Measurements from ENCODE around the gene ADAMTS3. TPM values are rescaled to one million over a fixed set of nuclear protein-coding genes. Genes with fewer than 3 reads are reported as not detected.

The ADAMTS3 gene
- total RNA-seq, 1 donor from 2014 or later, result 2.7 TPM

- peaks cover 4% of the 10 kb centered on the region for H3K4me1 Mint-ChIP-seq
- TF ChIP-seq CTCF (conservative IDR thresholded peaks at IDR 0.05), result peak; percentile 77
- H3K27ac Mint-ChIP-seq (ENCODE audit: unreplicated experiment), result no peak overlapping the region
- no peaks in the 10 kb centered on the region for H3K27me3 Mint-ChIP-seq (ENCODE audit: low read depth)
- peak; percentile 58 for DNase-seq (ENCODE audit: low read depth, low spot score)
- H3K36me3 Mint-ChIP-seq (ENCODE audit: low read depth), result no peaks in the 10 kb centered on the region
- H3K4me3 Mint-ChIP-seq, result no peak overlapping the region
- H3K9me3 Mint-ChIP-seq, result no peaks in the 10 kb centered on the region
Measured at GRCh38 chr4:72302981-72303704, 265.9 kb downstream of the ADAMTS3 start.

- Mint-ChIP-seq H3K27ac (ENCODE audit: unreplicated experiment) (no peak overlapping the region), H3K27me3 (ENCODE audit: low read depth) (no peaks in the 10 kb centered on the region)
- DNase-seq (ENCODE audit: low read depth, low spot score), result no peak
Measured at GRCh38 chr4:72301759-72302158, 267.3 kb downstream of the ADAMTS3 start.

GRCh38 chr4:72300126-72300525 lies 268.9 kb downstream of the ADAMTS3 start:
- Mint-ChIP-seq H3K4me1 (peaks cover 9% of the 10 kb centered on the region), H3K27me3 (ENCODE audit: low read depth) (no peaks in the 10 kb centered on the region), H3K27ac (ENCODE audit: unreplicated experiment) (no peak overlapping the region), H3K36me3 (ENCODE audit: low read depth) (no peaks in the 10 kb centered on the region), H3K4me3 (no peak overlapping the region), H3K9me3 (no peaks in the 10 kb centered on the region)
- DNase-seq (ENCODE audit: low read depth, low spot score), result no peak
- no peak for TF ChIP-seq CTCF (conservative IDR thresholded peaks at IDR 0.05)

More at GRCh38 chr4:72301759-72302158, 267.3 kb downstream of the ADAMTS3 start:
- Mint-ChIP-seq H3K4me3 (no peak overlapping the region), H3K36me3 (ENCODE audit: low read depth) (no peaks in the 10 kb centered on the region), H3K4me1 (peaks cover 4% of the 10 kb centered on the region), H3K9me3 (no peaks in the 10 kb centered on the region)
- no peak for TF ChIP-seq CTCF (conservative IDR thresholded peaks at IDR 0.05)

GRCh38 chr4:72295966-72296557 lies 273.0 kb downstream of the ADAMTS3 start:
- TF ChIP-seq CTCF (conservative IDR thresholded peaks at IDR 0.05), result peak; percentile 77
- H3K27me3 Mint-ChIP-seq (ENCODE audit: low read depth), result no peaks in the 10 kb centered on the region
- H3K4me3 Mint-ChIP-seq, result no peak overlapping the region
- H3K27ac Mint-ChIP-seq (ENCODE audit: unreplicated experiment), result no peak overlapping the region
- no peaks in the 10 kb centered on the region for H3K36me3 Mint-ChIP-seq (ENCODE audit: low read depth)
- H3K4me1 Mint-ChIP-seq, result peaks cover 4% of the 10 kb centered on the region
- DNase-seq (ENCODE audit: low read depth, low spot score), result no peak
- H3K9me3 Mint-ChIP-seq, result no peaks in the 10 kb centered on the region

- Mint-ChIP-seq H3K36me3 (ENCODE audit: low read depth) (no peaks in the 10 kb centered on the region), H3K27ac (ENCODE audit: unreplicated experiment) (no peak overlapping the region), H3K27me3 (ENCODE audit: low read depth) (no peaks in the 10 kb centered on the region), H3K9me3 (no peaks in the 10 kb centered on the region), H3K4me3 (no peak overlapping the region), H3K4me1 (no peaks in the 10 kb centered on the region)
- TF ChIP-seq CTCF (conservative IDR thresholded peaks at IDR 0.05), result no peak
- DNase-seq (ENCODE audit: low read depth, low spot score), result no peak
Measured at GRCh38 chr4:72290737-72291136, 278.3 kb downstream of the ADAMTS3 start.
